GM12801 (cell line): ENCODE results near the gene MKLN1.

Experiments used
- CTCF ChIP-seq: IDR thresholded peaks from one replicate; pipeline ENCODE4 v1.5.1; 2011; ENCODE audit warnings: control low read depth; ENCODE audit not compliant: insufficient read length; ENCODE audit errors: extremely low read depth

MKLN1 gene

GRCh38 chr7:131409129-131409766 is 81.6 kb downstream of the MKLN1 start:
- TF ChIP-seq CTCF: no peak

GRCh38 chr7:131412031-131412430 is 84.4 kb downstream of the MKLN1 start:
- TF ChIP-seq CTCF: no peak

- TF ChIP-seq CTCF: no peak
Observed at GRCh38 chr7:131413711-131414110, 86.0 kb downstream of the MKLN1 start.

GRCh38 chr7:131424219-131424822 is 96.6 kb downstream of the MKLN1 start:
- no peak for TF ChIP-seq CTCF

GRCh38 chr7:131425992-131426391 is 98.3 kb downstream of the MKLN1 start:
- no peak for TF ChIP-seq CTCF

- no peak for TF ChIP-seq CTCF
Observed at GRCh38 chr7:131431289-131431688, 103.6 kb downstream of the MKLN1 start.

- TF ChIP-seq CTCF: no peak
Observed at GRCh38 chr7:131431756-131432155, 104.1 kb downstream of the MKLN1 start.
